Breast epithelium (tissue), 3 donors: ENCODE data around the gene DRD4.

Experiments used
- POLR2AphosphoS5 ChIP-seq, 3 donors: sonication (generic); formaldehyde crosslinking; IDR thresholded peaks; one replicate each; pipeline ENCODE4 v1.6.1; 2017; ENCODE audit warnings: antibody characterized with exemption in 3 of 3
- TF ChIP-seq, protein P1 (sequence below), 3 donors: fragments of 450-650 bp; IDR thresholded peaks; one replicate each; pipeline ENCODE4 v1.5.1; 2016 to 2017; ENCODE audit warnings: antibody characterized with exemption in 3 of 3, mild to moderate bottlenecking in 3 of 3, moderate library complexity in 3 of 3

DNA sequence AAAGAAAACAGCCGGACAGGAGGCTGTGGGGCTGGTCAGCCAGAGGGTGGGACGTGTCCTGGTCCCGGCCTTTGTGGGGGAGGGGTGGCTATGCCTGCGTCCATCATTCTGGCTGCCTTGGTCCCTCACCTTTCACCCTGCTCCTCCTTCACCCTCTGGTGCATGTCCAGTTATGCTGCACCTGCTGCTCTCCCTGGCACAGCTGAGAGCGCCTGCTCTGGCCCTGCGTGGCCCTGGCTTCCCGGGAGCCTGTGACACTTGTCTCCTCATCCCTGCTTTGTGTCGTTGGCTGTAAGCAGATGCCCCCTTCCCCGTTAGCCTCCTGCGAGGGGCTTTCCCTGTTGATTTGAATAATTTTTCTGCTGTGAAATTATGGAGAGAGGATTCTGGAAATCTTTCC lies 44.2 kb upstream of the DRD4 start:
- TF ChIP-seq, protein P1, sequence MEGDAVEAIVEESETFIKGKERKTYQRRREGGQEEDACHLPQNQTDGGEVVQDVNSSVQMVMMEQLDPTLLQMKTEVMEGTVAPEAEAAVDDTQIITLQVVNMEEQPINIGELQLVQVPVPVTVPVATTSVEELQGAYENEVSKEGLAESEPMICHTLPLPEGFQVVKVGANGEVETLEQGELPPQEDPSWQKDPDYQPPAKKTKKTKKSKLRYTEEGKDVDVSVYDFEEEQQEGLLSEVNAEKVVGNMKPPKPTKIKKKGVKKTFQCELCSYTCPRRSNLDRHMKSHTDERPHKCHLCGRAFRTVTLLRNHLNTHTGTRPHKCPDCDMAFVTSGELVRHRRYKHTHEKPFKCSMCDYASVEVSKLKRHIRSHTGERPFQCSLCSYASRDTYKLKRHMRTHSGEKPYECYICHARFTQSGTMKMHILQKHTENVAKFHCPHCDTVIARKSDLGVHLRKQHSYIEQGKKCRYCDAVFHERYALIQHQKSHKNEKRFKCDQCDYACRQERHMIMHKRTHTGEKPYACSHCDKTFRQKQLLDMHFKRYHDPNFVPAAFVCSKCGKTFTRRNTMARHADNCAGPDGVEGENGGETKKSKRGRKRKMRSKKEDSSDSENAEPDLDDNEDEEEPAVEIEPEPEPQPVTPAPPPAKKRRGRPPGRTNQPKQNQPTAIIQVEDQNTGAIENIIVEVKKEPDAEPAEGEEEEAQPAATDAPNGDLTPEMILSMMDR (IDR thresholded peaks at IDR 0.05): no peak
- TF ChIP-seq POLR2AphosphoS5 (IDR thresholded peaks at IDR 0.05): no peak
